ENCODE measurements around the gene PAM.
"Not testable (repeated sequence)": the region's sequence is repeated elsewhere in the genome, so short reads cannot be mapped to it uniquely, and the experiment has no call there.

PAM gene

GRCh38 chr5:102751903-102752376 is 3.2 kb upstream of the PAM start:
- not testable (repeated sequence) for DNase-seq (ENCODE audit: low read depth in 2 of 2)

- DNase-seq (ENCODE audit: low read depth in 2 of 2): no peak
Observed at GRCh38 chr5:102753889-102754766, 977 bp upstream of the PAM start.

GRCh38 chr5:102755686-102756371 is 724 bp downstream of the PAM start:
- peak; percentile 27 to 42 for DNase-seq (ENCODE audit: low read depth in 2 of 2)

GRCh38 chr5:102758576-102758975 is 3.5 kb downstream of the PAM start:
- no peak for DNase-seq (ENCODE audit: low read depth in 2 of 2)

GRCh38 chr5:102759289-102759688 is 4.2 kb downstream of the PAM start:
- no peak for DNase-seq (ENCODE audit: low read depth in 2 of 2)

- no peak for DNase-seq (ENCODE audit: low read depth in 2 of 2)
Observed at GRCh38 chr5:102759700-102760099, 4.6 kb downstream of the PAM start.

DNA sequence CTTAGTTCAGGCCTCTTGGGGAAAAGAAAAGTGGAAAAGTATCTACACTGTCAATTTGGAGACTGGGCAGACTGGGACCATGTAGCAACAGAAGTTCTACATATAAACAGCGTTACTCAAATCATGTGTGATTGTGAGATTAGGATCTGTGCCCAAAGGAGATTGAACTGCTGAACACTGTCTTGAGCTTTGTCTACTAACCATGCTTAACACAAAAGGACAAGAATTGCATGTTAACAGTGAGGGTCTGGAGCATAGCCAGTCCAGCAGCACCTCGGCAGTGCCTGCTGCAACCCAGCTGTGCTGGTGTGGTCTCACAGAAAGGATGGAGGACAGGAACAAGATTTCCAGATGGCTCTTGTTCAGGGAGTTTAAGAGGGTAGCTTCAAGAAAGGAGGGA is 5.7 kb downstream of the PAM start:
- DNase-seq (ENCODE audit: low read depth in 2 of 2): no peak

DNA sequence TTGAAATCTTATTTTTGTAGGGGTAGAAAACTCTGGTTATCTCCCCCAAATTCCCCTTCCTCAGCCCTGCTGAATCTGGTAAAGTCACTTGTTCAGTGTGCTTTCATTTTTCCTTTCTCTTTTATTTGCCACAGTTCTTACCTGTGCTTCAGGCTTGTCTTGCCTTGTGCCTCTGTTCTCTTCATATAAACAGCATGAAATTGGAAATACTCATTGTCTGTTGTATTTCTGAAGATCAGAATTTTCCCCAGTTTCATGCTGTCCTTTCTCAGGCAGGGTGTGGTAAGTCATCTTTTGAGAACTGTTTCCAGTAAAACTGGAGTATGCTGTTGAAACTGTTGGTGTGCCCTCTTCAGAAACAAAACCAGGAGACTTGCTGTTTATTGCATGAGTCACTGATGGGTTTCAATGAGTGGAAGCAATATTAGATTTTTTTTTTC is 7.0 kb downstream of the PAM start:
- DNase-seq (ENCODE audit: low read depth in 2 of 2): no peak

- DNase-seq (ENCODE audit: low read depth in 2 of 2): no peak
Observed at GRCh38 chr5:102762562-102763227, 7.6 kb downstream of the PAM start.

DNA sequence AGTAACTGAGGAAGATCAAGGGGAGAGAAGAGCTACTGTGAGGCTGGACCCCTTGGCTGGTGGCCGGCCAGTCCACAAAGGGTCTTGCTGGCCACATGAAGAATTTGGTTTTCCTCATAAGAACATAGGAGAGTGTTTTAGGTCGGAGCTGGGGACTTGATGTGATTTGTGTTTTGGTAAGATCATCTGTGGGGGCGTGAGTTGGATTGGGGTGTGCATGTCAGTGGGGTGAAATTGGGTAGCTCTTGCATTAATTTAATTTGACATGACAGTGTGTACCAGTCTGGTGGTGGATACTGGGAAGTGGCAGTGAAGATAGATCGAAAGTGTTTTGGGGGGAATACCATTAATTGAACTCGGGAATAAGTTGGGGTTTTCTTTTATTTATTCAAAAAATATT is 8.6 kb downstream of the PAM start:
- DNase-seq (ENCODE audit: low read depth in 2 of 2): no peak

GRCh38 chr5:102764381-102765004 is 9.4 kb downstream of the PAM start:
- no peak for DNase-seq (ENCODE audit: low read depth in 2 of 2)

DNA sequence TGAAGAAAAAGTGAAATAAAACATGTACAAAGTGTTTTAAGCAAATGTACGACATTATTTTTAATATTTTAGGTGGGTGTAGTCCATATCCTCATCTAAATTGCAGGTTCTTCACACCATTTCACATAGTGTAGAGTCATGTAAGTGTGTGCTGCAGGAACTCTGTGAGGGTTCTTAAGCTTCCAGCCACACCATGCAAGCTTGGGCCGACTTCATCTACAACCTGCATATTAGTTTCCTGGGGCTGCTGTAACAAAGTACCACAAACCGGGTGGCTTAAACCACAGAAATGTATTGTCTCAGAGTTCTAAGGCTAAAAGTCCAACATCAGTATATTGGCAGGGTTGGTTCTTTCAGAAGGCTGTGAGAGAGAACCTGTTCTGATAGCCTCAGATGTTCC is 10.2 kb downstream of the PAM start:
- DNase-seq (ENCODE audit: low read depth in 2 of 2): no peak

- no peak for DNase-seq (ENCODE audit: low read depth in 2 of 2)
Observed at GRCh38 chr5:102766295-102767090, 11.4 kb downstream of the PAM start.

- DNase-seq (ENCODE audit: low read depth in 2 of 2): no peak
Observed at GRCh38 chr5:102767862-102768261, 12.8 kb downstream of the PAM start.

- DNase-seq (ENCODE audit: low read depth in 2 of 2): no peak
Observed at GRCh38 chr5:102770803-102771202, 15.7 kb downstream of the PAM start.

GRCh38 chr5:102771435-102771834 is 16.3 kb downstream of the PAM start:
- no peak for DNase-seq (ENCODE audit: low read depth in 2 of 2)

- DNase-seq (ENCODE audit: low read depth in 2 of 2): no peak
Observed at GRCh38 chr5:102772273-102772672, 17.2 kb downstream of the PAM start.

GRCh38 chr5:102773133-102773532 is 18.0 kb downstream of the PAM start:
- no peak for DNase-seq (ENCODE audit: low read depth in 2 of 2)

DNA sequence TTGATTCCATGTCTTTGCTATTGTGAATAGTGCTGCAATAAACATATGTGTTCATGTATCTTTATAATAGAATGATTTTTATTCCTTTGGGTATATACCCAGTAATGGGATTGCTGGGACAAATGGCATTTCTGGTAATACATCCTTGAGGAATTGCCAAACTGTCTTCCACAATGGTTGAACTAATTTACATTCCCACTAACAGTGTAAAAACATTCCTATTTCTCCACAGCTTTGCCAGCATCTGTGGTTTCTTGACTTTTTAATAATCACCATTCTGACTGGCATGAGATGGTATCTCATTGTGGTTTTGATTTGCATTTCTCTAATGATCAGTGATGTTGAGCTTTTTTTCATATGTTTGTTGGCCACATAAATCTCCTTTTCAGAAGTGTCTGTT is 20.7 kb downstream of the PAM start:
- not testable (repeated sequence) for DNase-seq (ENCODE audit: low read depth in 2 of 2)

GRCh38 chr5:102777099-102777498 is 22.0 kb downstream of the PAM start:
- no peak for DNase-seq (ENCODE audit: low read depth in 2 of 2)

DNA sequence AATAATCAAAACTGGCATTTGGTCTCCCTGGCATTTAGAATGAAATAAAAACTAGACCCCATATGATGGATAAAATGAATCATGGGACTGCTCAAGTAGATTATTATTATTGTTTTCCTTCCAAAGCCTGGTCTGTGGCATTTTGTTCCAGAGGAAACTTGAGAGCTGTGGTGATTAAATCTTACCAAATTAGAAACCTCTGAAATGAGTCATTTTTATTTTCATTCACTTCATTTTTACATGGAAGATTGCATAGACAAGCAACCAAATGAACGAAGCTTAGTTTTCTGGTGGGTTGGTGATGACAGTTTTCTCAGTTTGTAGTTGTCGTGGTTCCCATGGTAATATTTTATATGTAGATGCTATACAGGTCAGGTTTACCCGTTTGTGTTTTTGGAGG is 23.4 kb downstream of the PAM start:
- no peak for DNase-seq (ENCODE audit: low read depth in 2 of 2)

Data from stimulated activated CD8-positive, alpha-beta memory T cell treated with anti-CD3 and anti-CD28 coated beads, Interleukin-2, amount 100 ng/mL, for 1 hour (primary cell).